K562 (cell line): ENCODE measurements around the gene ATOH8. TPM values are rescaled to one million over a fixed set of nuclear protein-coding genes. Genes with fewer than 3 reads are reported as not detected.
A peak's percentile ranks its signal among the peaks of the same experiment; 100 is the strongest.

Source experiments
- ATAC-seq: fragments of 200-7000 bp; cut with Tn5 transposase; 3 replicates; pipeline ENCODE4 v1.9.1; 2020; ENCODE audit warnings: moderate library complexity
- BruUV-seq: library from RNA; stranded (reverse); fragments of 400-500 nt; replicated peaks from 2 replicates; lab custom pipeline; 2021; lab: Mats Ljungman, UMichigan
- CTCF ChIA-PET: fragments of 300-600 bp; formaldehyde crosslinking; extraction: SDS; loops from one replicate; lab custom pipeline; 2021; ENCODE audit warnings: low intra/inter-chr PET ratio; lab: Yijun Ruan, JAX
- POLR2A ChIA-PET: fragments of 300-600, 350-650 bp; sonication (Branson Sonifier 250); formaldehyde crosslinking; extraction: SDS; loops from one replicate; lab custom pipeline; 2021; ENCODE audit warnings: antibody characterized with exemption, inconsistent platforms; lab: Yijun Ruan, JAX
- DNase-seq, 4 experiments: peaks; one replicate each; pipeline versions ENCODE4 v3.0.0 to v3.0.0-alpha.2; 2011 to 2018; ENCODE audit warnings: low spot score in 3 of 4, mixed read lengths in 3 of 4; ENCODE audit errors: extremely low read depth in 1 of 4
- FAIRE-seq: peaks from 2 replicates; lab custom pipeline; 2011; peaks lifted over from hg19 to GRCh38; lab: Jason Lieb, UNC
- H2AFZ ChIP-seq: 2 replicates; pipeline ENCODE4 v1.6.0; 2011; ENCODE audit warnings: low read depth, low read length, control low read depth, inconsistent platforms
- H3K27ac ChIP-seq: fragments of 200-600 bp; 3 replicates; pipeline ENCODE4 v1.8.0; 2011; ENCODE audit warnings: low read depth, mild to moderate bottlenecking, control low read depth, inconsistent platforms, low read length, moderate library complexity, mixed read lengths; ENCODE audit errors: extremely low read depth
- H3K27me3 ChIP-seq, 2 experiments: fragments of 300-600 bp in 1 of 2; 2 replicates in 1 of 2; 3 replicates in 1 of 2; pipeline versions ENCODE4 v1.6.0 to v1.8.0; 2011; ENCODE audit warnings: inconsistent platforms in 2 of 2, low read length in 2 of 2, mild to moderate bottlenecking in 1 of 2, mixed read lengths in 1 of 2, moderate library complexity in 1 of 2; ENCODE audit not compliant: control insufficient read depth in 2 of 2, insufficient read depth in 2 of 2
- H3K36me3 ChIP-seq: fragments of 300-600 bp; 3 replicates; pipeline ENCODE4 v1.8.0; 2011; ENCODE audit warnings: mild to moderate bottlenecking, low read length, inconsistent platforms; ENCODE audit not compliant: control insufficient read depth, insufficient read depth
- H3K4me1 ChIP-seq, 2 experiments: fragments of 200-600 bp in 1 of 2; replicated peaks in 1 of 2; 2 replicates in 1 of 2; 3 replicates in 1 of 2; pipeline versions ENCODE4 v1.5.1 to v1.8.0; 2011; ENCODE audit warnings: inconsistent platforms in 2 of 2, low read length in 2 of 2, mild to moderate bottlenecking in 1 of 2, mixed read lengths in 1 of 2, moderate library complexity in 1 of 2; ENCODE audit not compliant: control insufficient read depth in 2 of 2, insufficient read depth in 2 of 2
- H3K4me2 ChIP-seq: 2 replicates; pipeline ENCODE4 v1.6.1; 2011; ENCODE audit warnings: low read length, control low read depth, inconsistent platforms, mixed read lengths; ENCODE audit not compliant: insufficient read depth
- H3K4me3 ChIP-seq: fragments of 200-600 bp; sonication (generic), shearing (Covaris generic); 2 replicates; pipeline ENCODE4 v1.5.1; 2016; ENCODE audit warnings: control low read depth, inconsistent platforms
- H3K79me2 ChIP-seq: fragments of 200-600 bp; 3 replicates; pipeline ENCODE4 v1.8.0; 2011; ENCODE audit warnings: low read length, inconsistent platforms; ENCODE audit not compliant: control insufficient read depth, insufficient read depth
- H3K9ac ChIP-seq, 2 experiments: 2 replicates each; pipeline versions ENCODE4 v1.6.0 to v1.6.1; 2011; ENCODE audit warnings: low read depth in 2 of 2, low read length in 2 of 2, control low read depth in 1 of 2, inconsistent platforms in 1 of 2, mild to moderate bottlenecking in 1 of 2, mixed read lengths in 1 of 2; ENCODE audit not compliant: insufficient read depth in 1 of 2
- H3K9me1 ChIP-seq: one replicate; pipeline ENCODE4 v1.6.0; 2011; ENCODE audit warnings: inconsistent platforms, mild to moderate bottlenecking, low read length, moderate library complexity; ENCODE audit not compliant: control insufficient read depth, insufficient read depth
- H3K9me3 ChIP-seq: replicated peaks from 2 replicates; pipeline ENCODE4 v1.5.1; 2011; ENCODE audit warnings: low read depth, low read length, inconsistent platforms; ENCODE audit not compliant: control insufficient read depth, insufficient read depth
- H4K20me1 ChIP-seq: replicated peaks from 2 replicates; pipeline ENCODE4 v1.6.1; 2011; ENCODE audit warnings: low read length, inconsistent platforms, mixed read lengths; ENCODE audit not compliant: control insufficient read depth, insufficient read depth
- KLF16 ChIP-seq: IDR thresholded peaks from 2 replicates; pipeline ENCODE4 v1.6.1; 2016; ENCODE audit warnings: antibody characterized with exemption
- MYNN ChIP-seq, 2 experiments: sonication (generic); formaldehyde crosslinking in 1 of 2; IDR thresholded peaks; 2 replicates each; pipeline versions ENCODE4 v1.5.0 to v1.6.1; 2016 to 2020; ENCODE audit warnings: antibody characterized with exemption in 1 of 2, missing genetic modification reagents in 1 of 2
- NR2F6 ChIP-seq: fragments of 450-650 bp; formaldehyde crosslinking; IDR thresholded peaks from 2 replicates; pipeline ENCODE4 v1.4.0; 2020; ENCODE audit warnings: mild to moderate bottlenecking
- WGBS: fragments of 100-300 bp; shearing (Covaris generic); methylation state at CpG from one replicate; pipeline ENCODE4 v1.1.6; 2016; ENCODE audit warnings: low coverage, mixed read lengths; ENCODE audit not compliant: insufficient coverage; ENCODE audit errors: missing lambda C conversion rate; 5-methylcytosine and 5-hydroxymethylcytosine counted together
- in situ Hi-C: fragments of 300-500 bp; cut with MboI; formaldehyde crosslinking; loops from 4 replicates; pipeline ENCODE4 v1.15.0; 2018; ENCODE audit warnings: inconsistent platforms, mixed read lengths
- intact Hi-C: fragments of 100-400 bp; cut with micrococcal nuclease; formaldehyde crosslinking; loops from 2 replicates; pipeline ENCODE4 v1.14.2; 2022
- polyA plus RNA-seq, 8 experiments: library from polyadenylated mRNA; depleted of rRNA in 4 of 8; stranded (reverse) in 5 of 8; unstranded in 3 of 8; fragments of >200 nt; fragmentation: Nextera tagmentation in 2 of 8; fragmentation: Illumina TruSeq in 1 of 8; extraction: Ambion mirVana in 2 of 8; extraction: Trizol in 1 of 8; gene quantifications; 2 replicates each; pipeline versions ENCODE4 v1.2.1 to v1.2.3, GENCODE V29; 2011 to 2014; ENCODE audit warnings: inconsistent platforms in 1 of 8, missing spikeins in 1 of 8
- total RNA-seq, 7 experiments: library from RNA; depleted of rRNA in 6 of 7; stranded (reverse); fragments of >200 nt in 6 of 7; fragmentation: Illumina TruSeq in 2 of 7; extraction: Trizol in 2 of 7; gene quantifications; 2 replicates each; pipeline versions ENCODE4 v1.2.1 to v1.2.3, GENCODE V29; 2011 to 2021; ENCODE audit warnings: low replicate concordance in 1 of 7
- TF ChIP-seq, protein P1 (sequence below), 2 experiments: fragments of 450-650 bp; formaldehyde crosslinking in 1 of 2; IDR thresholded peaks; 2 replicates each; pipeline versions ENCODE4 v1.4.0 to v1.6.1; 2014 to 2020; ENCODE audit warnings: mild to moderate bottlenecking in 2 of 2, borderline replicate concordance in 1 of 2, low read depth in 1 of 2
- TF ChIP-seq, protein P2 (sequence below): fragments of 250-450 bp; sonication (Bioruptor Pico); IDR thresholded peaks from 2 replicates; pipeline ENCODE4 v1.4.0; 2020; ENCODE audit warnings: borderline replicate concordance

Gene ATOH8
- total and polyA plus RNA-seq, 9 of the 15 experiments (the other 6 are each of a cell fraction or from before 2014, with no cell fraction given) = not detected

DNA sequence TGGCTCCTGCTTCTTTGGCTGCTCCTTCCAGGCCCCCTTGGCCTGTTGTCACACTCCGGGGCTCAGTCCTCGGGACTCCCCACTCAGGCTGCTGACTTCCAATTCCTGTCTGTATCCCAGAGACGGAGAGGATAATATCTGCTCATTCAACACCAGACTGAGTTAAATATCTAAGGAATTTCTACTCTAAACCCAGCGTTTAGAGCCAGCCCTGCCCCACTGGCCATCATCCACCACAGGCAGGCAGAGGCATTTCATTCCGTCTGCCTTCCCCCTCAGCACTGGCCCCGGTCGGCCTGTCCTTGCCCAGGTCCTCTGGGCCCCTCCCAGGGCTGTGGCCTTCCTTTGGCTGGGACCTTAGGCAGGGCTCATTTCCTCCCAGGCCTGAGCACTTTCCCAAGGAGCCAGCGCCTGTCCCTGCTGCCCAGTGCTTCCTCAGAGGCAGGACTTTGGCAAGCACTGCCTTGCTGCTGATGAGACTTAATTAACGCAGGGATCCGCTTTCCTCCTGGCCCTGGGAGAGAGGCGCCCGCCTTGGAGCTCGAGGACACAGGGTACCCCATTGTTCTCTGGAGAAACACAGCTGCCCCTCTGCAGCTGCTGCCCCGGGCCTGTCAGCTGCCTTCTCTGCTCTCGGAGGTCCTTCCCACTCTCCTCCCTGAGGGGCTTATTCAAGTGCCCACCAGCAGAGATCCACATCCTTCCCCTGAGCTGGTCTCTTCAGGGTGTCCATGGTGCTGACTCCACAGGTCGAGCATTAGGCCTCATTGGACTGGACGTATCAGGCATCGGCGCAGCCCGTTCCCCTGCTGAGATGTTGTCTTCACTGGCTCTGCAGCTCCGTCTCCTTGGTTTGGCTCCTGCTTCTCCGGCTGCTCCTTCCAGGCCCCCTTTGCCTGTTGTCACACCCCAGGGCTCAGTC is 42.8 kb downstream of the ATOH8 start:
- H4K20me1 ChIP-seq = no peaks in the 10 kb centered on the region
- no TSS peak for BruUV-seq
- 0 out of 2 replicates have a peak, but pooled peaks cover 2% of the 10 kb centered on the region for H3K9me3 ChIP-seq
- no peaks in the 10 kb centered on the region for H3K36me3 ChIP-seq
- H3K4me3 ChIP-seq = no peak overlapping the region
- no peaks in the 10 kb centered on the region for H3K9me1 ChIP-seq
- no peak overlapping the region; a peak in 1 of 4 replicates for H3K9ac ChIP-seq
- POLR2A ChIA-PET = interaction anchor here (0.6 to 0.7 kb wide), 2 partner anchors 14 to 42 kb away, joined by 3 read pairs; no protein-coding TSS in a partner anchor
- in situ Hi-C loops = no loop called here
- DNase-seq (no peak), ATAC-seq (no peak; the same call in 2 of the 3 replicates), FAIRE-seq (no peak)
- H3K4me2 ChIP-seq = no peak overlapping the region
- 2% methylated on average over 20 of the region's 22 CpGs for WGBS
- no peak overlapping the region for H2AFZ ChIP-seq
- H3K4me1 ChIP-seq = no peaks in the 10 kb centered on the region; a peak in 1 of 5 replicates
- intact Hi-C loops = loop anchor here (5.0 kb wide), 1 partner anchor 44 kb away; the partner anchor contains the start of gene ATOH8
- H3K79me2 ChIP-seq = no peaks in the 10 kb centered on the region
- TF ChIP-seq NR2F6 (no peak), MYNN (IDR thresholded peaks at IDR 0.05) (no peak), MYNN (CRISPR knock-in tag; IDR thresholded peaks at IDR 0.05) (no peak), KLF16 (no peak)
- TF ChIP-seq, protein P1, sequence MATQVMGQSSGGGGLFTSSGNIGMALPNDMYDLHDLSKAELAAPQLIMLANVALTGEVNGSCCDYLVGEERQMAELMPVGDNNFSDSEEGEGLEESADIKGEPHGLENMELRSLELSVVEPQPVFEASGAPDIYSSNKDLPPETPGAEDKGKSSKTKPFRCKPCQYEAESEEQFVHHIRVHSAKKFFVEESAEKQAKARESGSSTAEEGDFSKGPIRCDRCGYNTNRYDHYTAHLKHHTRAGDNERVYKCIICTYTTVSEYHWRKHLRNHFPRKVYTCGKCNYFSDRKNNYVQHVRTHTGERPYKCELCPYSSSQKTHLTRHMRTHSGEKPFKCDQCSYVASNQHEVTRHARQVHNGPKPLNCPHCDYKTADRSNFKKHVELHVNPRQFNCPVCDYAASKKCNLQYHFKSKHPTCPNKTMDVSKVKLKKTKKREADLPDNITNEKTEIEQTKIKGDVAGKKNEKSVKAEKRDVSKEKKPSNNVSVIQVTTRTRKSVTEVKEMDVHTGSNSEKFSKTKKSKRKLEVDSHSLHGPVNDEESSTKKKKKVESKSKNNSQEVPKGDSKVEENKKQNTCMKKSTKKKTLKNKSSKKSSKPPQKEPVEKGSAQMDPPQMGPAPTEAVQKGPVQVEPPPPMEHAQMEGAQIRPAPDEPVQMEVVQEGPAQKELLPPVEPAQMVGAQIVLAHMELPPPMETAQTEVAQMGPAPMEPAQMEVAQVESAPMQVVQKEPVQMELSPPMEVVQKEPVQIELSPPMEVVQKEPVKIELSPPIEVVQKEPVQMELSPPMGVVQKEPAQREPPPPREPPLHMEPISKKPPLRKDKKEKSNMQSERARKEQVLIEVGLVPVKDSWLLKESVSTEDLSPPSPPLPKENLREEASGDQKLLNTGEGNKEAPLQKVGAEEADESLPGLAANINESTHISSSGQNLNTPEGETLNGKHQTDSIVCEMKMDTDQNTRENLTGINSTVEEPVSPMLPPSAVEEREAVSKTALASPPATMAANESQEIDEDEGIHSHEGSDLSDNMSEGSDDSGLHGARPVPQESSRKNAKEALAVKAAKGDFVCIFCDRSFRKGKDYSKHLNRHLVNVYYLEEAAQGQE (IDR thresholded peaks at IDR 0.05; ENCODE audit: borderline replicate concordance) = peak; percentile 46; the same call in 1 of the 2 replicates
- TF ChIP-seq, protein P1 (CRISPR knock-in tag; IDR thresholded peaks at IDR 0.05; ENCODE audit: low read depth) = no peak
- TF ChIP-seq, protein P2, sequence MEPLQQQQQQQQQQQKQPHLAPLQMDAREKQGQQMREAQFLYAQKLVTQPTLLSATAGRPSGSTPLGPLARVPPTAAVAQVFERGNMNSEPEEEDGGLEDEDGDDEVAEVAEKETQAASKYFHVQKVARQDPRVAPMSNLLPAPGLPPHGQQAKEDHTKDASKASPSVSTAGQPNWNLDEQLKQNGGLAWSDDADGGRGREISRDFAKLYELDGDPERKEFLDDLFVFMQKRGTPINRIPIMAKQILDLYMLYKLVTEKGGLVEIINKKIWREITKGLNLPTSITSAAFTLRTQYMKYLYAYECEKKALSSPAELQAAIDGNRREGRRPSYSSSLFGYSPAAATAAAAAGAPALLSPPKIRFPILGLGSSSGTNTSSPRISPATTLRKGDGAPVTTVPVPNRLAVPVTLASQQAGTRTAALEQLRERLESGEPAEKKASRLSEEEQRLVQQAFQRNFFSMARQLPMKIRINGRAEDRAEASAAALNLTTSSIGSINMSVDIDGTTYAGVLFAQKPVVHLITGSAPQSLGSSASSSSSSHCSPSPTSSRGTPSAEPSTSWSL (CRISPR knock-in tag) = no peak
- H3K27me3 ChIP-seq = peaks cover 47 to 71% of the 10 kb centered on the region in 2 experiments
- CTCF ChIA-PET = interaction anchor here (1.2 kb wide), 1 partner anchor 68 kb away, joined by 4 read pairs; no protein-coding TSS in a partner anchor
- no peak overlapping the region for H3K27ac ChIP-seq
